ENCODE results near the gene CSTF3. TPM values are rescaled to one million over a fixed set of nuclear protein-coding genes. Genes with fewer than 3 reads are reported as not detected.

Gene CSTF3
- total RNA-seq, 1 donor from 2014 or later: 17.9 TPM

DNA sequence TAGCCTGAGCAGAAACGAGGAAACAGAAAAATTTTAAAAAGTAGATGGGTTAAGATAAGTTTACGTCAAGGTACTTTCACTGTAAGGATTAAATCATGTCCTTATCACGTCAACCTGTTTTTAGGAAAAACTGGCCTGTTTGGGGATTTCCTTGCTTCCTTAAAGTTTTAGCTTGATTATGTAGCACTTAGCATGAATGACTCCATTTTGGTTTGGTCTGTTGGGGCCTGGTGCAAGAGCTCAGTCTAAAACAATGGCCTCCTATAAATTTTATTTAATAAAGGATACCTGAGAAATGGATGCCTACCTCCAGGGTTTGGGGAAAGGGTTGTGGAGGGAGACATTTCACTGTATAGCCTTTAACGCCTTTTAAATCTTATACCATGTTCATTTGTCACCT is 33.2 kb upstream of the CSTF3 start:
- intact Hi-C loops (cut with DNase I): no loop called here
- H3K4me3 ChIP-seq: no peak overlapping the region
- DNase-seq (no peak), ATAC-seq (no peak)
- no peaks in the 10 kb centered on the region for H3K9me3 ChIP-seq
- TF ChIP-seq, protein P1, sequence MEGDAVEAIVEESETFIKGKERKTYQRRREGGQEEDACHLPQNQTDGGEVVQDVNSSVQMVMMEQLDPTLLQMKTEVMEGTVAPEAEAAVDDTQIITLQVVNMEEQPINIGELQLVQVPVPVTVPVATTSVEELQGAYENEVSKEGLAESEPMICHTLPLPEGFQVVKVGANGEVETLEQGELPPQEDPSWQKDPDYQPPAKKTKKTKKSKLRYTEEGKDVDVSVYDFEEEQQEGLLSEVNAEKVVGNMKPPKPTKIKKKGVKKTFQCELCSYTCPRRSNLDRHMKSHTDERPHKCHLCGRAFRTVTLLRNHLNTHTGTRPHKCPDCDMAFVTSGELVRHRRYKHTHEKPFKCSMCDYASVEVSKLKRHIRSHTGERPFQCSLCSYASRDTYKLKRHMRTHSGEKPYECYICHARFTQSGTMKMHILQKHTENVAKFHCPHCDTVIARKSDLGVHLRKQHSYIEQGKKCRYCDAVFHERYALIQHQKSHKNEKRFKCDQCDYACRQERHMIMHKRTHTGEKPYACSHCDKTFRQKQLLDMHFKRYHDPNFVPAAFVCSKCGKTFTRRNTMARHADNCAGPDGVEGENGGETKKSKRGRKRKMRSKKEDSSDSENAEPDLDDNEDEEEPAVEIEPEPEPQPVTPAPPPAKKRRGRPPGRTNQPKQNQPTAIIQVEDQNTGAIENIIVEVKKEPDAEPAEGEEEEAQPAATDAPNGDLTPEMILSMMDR (IDR thresholded peaks at IDR 0.05): no peak
- no peak overlapping the region for H3K27ac ChIP-seq
- H3K4me1 ChIP-seq: no peaks in the 10 kb centered on the region
- H3K36me3 ChIP-seq: no peaks in the 10 kb centered on the region
- H3K27me3 ChIP-seq: no peaks in the 10 kb centered on the region

DNA sequence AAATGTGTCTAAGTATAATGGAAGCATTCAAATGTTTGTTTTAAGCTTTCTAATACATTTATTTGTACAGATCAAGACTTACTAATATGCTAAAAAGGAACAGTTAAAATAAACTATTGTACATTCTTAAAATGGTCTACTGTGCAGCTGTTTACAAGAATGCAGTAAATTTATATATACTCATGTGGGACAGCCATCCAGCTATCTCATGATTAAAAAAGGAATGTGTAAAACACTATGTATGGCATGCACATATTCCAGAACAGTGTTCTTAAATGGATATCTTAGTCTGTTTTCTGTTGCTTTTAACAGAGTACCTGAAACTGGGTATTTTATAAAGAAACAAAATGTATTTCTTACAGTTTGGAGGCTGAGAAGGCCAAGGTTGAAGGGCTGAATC is 30.2 kb upstream of the CSTF3 start:
- H3K4me1 ChIP-seq: no peaks in the 10 kb centered on the region
- H3K4me3 ChIP-seq: no peak overlapping the region
- TF ChIP-seq, protein P1 (IDR thresholded peaks at IDR 0.05): no peak
- intact Hi-C loops (cut with DNase I): no loop called here
- no peaks in the 10 kb centered on the region for H3K9me3 ChIP-seq
- no peaks in the 10 kb centered on the region for H3K27me3 ChIP-seq
- no peak for ATAC-seq
- no peaks in the 10 kb centered on the region for H3K36me3 ChIP-seq
- no peak for DNase-seq
- no peak overlapping the region for H3K27ac ChIP-seq

DNA sequence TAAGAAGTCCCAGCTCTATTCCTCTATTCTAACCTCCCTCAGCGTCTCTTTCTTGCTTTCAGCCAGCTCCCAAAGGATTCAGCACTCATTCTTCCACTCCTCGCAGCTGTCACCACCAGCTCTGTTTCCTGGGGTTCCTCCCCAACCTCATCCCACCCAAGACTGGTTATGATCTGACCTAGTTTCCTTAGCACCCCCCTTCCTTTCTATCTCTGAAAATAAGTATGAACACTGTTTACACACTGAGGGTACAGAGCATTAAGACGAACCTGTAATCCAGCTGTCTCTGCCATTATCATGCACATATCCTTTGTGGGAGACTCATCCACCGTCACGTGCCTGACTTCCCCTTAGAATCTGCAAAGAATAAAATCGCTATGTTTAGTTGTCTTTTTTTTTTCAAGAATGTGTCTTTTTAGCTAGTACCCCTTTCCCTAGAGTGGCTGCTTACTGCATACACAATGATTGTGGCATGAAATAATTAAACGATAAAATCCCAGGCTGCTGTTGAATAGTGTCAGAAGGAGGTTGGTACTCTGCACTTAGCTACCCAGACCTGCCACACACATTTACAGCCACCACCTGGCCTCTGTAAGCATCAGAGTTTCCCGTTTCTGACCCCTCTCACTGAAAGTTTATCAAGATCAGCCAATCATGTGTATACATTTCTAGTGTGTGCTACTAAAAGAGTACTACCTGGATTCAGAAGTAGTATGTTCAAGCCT is 26.9 kb upstream of the CSTF3 start:
- intact Hi-C loops (cut with DNase I): no loop called here
- Histone ChIP-seq H3K4me3 (no peak overlapping the region), H3K9me3 (no peaks in the 10 kb centered on the region), H3K27ac (no peak overlapping the region), H3K27me3 (no peaks in the 10 kb centered on the region), H3K36me3 (no peaks in the 10 kb centered on the region), H3K4me1 (no peaks in the 10 kb centered on the region)
- TF ChIP-seq, protein P1 (IDR thresholded peaks at IDR 0.05): no peak
- DNase-seq (no peak), ATAC-seq (no peak)

DNA sequence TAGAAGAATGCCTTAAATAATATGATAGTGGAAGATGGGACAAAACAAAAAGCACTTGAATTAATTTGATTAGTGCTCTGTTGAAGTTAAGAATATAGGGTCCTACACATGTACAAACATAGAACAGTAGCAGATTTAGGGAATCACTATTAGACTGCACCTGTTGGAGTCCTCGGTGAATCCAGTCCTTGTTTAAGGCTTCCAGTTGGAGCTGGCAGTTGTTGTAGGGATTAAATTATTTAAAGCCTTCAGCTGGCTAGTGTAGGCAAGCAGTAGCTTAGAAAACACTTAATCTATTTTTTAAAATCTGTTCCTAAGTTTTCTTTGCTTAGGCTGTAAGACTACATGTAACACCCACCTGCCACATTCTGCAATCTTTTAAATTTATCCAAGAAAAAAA is 24.5 kb upstream of the CSTF3 start:
- Histone ChIP-seq H3K9me3 (no peaks in the 10 kb centered on the region), H3K4me1 (no peaks in the 10 kb centered on the region), H3K27me3 (no peaks in the 10 kb centered on the region), H3K4me3 (no peak overlapping the region), H3K27ac (no peak overlapping the region), H3K36me3 (no peaks in the 10 kb centered on the region)
- intact Hi-C loops (cut with DNase I): no loop called here
- no peak for ATAC-seq
- TF ChIP-seq, protein P1 (IDR thresholded peaks at IDR 0.05): no peak
- no peak for DNase-seq

DNA sequence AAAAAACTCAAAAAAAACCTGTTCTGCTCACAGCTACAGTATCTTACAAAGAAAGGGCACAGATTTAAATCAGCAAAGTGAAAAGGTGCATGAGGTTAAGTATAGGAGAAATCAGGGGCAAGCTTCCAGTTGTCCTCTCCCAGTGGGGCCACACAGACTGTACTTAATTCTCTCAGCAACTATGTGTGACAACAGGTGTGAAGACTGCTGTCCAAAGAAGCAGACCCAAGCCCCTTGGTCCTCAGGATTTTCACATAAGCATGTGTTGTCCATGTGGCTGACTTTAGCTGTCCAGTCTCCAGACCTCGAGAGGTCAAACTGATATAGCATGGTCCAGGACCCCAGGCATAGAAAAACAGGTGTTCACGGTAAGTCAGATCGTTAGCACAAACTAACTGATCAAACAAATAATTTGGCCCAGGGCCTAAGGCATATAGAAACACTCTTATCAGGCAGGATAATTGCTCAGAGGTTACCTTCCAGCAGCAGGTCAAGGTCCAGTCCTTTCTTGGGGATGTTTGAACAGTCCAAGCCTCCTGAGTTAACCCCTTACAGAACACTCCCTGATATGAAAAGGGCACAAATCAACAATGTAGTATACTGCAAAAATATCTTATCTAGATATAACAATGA is 21.1 kb upstream of the CSTF3 start:
- no peaks in the 10 kb centered on the region for H3K4me1 ChIP-seq
- no peak for ATAC-seq
- intact Hi-C loops (cut with DNase I): no loop called here
- no peaks in the 10 kb centered on the region for H3K36me3 ChIP-seq
- DNase-seq: no peak
- no peak overlapping the region for H3K4me3 ChIP-seq
- H3K27me3 ChIP-seq: no peaks in the 10 kb centered on the region
- H3K27ac ChIP-seq: no peak overlapping the region
- no peaks in the 10 kb centered on the region for H3K9me3 ChIP-seq
- TF ChIP-seq, protein P1 (IDR thresholded peaks at IDR 0.05): no peak

All from upper lobe of right lung (tissue), 1 donor.